Measurements from ENCODE around the gene CD81.

The CD81 gene

DNA sequence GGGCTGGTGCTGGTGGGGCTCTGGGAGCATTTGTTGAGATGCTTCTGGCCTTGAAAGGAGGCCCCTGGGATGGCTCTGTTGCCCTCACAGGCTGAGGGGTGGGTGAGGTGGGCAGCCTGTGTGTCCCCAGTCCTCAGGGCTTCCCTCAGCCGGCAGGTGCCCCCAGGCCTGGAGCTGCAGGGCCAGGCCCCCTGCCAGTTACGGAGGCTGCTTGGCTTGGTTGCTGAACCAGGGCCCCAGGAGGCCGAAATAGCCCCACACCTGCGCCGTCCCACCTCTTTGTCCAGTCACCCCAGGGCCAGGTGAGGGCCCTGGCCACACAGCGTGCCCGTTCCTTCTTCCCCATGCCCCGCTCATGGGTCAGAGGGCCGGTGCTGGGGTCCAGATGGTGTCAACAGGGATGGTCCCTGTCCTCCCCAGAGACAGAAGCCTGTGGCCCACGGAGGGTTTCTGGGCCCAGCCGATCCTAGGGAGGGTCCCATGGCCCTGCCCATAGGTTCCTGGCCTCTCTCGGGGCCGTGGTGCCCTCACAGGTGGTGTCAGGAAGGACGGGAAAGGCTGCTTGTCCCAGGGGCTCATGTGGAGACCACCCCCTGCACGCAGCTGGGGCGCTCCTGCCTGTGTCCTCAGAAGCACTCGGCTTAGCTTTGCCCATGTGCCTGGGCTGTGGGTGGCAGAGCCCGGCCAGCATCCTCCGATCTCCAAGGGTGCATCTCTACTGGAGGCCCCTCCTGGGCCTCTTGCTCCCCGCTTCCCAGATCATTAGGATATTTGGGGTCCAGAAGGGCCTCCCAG is 14.3 kb downstream of the CD81 start:
- DNase-seq = no peak

- DNase-seq = no peak
These were observed 15.3 kb downstream of the CD81 start for GRCh38 chr11:2392241-2392959.

DNA sequence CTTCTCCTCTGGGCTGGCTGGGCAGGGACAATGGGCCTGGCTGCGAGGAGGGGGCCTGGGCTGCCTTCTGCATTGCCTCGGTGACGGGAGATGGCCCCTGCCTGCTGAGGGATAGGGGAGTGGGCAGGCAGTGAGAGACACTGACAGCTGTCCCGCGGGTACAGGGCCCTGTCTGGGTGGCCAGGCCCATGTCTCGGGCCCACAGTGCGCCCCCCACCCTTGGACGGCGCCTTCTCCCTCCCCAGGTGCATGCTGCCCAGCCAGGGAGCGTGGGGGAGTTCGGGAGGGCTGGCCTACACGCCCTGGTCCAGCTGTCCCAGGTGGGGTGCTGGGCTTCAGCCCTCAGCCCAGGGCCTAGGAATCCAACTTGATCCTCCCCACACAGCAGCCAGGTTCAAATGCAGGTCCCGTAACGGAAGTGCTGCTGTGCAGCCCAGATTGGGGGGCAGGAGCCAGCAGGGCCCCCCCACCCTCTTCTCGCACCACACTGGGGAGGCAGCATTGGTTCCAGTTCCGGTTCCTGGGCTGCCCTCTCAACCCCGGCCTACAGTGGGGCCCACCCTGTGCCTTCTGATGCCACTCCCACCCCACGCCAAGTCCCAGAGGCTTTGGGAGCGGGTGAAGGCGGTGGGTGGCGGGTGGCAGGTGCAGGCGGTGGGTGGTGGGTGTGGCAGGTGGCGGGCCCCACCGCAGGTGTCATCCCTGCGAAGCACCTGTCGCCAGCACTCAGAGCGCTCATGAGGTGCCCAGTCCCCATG is 16.2 kb downstream of the CD81 start:
- no peak for DNase-seq

DNA sequence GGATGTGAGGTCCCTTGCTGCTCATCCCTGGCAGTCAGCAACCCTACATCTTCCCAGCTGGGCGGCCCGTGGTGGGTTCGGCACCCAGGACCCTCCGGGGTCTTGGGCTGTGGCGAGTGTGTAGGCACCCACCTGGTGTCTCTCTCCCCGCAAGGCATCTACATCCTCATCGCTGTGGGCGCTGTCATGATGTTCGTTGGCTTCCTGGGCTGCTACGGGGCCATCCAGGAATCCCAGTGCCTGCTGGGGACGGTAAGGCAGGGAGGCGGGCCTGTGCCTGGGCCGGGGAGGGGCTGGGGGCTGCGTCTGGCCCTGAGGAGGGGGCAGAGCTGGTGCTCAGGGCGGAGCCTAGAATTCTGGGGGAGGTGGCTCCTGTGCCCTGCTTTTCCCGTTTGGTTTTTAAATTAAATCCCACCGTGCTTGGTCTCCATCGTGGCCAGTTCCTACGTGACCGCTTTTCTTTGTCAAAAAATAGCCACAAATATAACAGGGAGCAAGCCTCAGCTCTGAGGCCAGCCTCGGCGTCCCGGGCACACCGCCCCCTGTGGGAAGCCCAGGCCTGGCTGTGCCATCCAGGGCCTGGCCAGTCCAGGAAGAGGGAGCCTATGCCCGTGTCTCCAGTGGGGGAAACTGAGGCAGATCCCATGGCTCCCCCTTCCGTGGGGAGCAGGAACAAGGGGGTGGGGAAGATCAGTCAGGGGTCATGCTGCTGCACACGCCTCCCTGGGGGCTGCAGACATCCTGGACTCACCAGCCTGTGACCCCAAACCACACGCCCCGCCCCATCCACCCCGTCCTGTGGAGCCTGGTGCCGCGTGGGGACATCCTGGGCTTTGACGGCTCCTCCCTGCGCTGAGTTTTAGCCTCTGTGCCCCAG is 17.1 kb downstream of the CD81 start:
- no peak for DNase-seq

- DNase-seq = no peak
These were observed 17.7 kb downstream of the CD81 start for GRCh38 chr11:2394818-2395105.

GRCh38 chr11:2395211-2395730 is 18.2 kb downstream of the CD81 start:
- DNase-seq = no peak

- DNase-seq = no peak
These were observed 18.7 kb downstream of the CD81 start for GRCh38 chr11:2395856-2396255.

DNA sequence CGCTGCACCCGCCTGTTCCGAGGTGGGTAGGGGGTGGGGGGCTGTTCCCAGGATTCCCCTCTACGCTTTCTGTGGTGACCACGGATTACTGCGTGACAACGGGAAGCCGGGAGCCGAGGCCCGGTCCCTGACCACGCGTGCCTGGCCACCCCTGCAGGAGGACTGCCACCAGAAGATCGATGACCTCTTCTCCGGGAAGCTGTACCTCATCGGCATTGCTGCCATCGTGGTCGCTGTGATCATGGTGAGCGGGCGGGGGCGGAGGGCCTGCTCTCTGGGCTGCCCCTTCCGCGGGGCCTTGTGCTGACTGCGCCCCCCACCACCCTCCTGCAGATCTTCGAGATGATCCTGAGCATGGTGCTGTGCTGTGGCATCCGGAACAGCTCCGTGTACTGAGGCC is 19.4 kb downstream of the CD81 start:
- no peak for DNase-seq

GRCh38 chr11:2397005-2397404 is 19.9 kb downstream of the CD81 start:
- no peak for DNase-seq

- no peak for DNase-seq
These were observed 21.7 kb downstream of the CD81 start for GRCh38 chr11:2398664-2399355.

GRCh38 chr11:2399488-2400068 is 22.5 kb downstream of the CD81 start:
- peak; percentile 9 for DNase-seq

DNA sequence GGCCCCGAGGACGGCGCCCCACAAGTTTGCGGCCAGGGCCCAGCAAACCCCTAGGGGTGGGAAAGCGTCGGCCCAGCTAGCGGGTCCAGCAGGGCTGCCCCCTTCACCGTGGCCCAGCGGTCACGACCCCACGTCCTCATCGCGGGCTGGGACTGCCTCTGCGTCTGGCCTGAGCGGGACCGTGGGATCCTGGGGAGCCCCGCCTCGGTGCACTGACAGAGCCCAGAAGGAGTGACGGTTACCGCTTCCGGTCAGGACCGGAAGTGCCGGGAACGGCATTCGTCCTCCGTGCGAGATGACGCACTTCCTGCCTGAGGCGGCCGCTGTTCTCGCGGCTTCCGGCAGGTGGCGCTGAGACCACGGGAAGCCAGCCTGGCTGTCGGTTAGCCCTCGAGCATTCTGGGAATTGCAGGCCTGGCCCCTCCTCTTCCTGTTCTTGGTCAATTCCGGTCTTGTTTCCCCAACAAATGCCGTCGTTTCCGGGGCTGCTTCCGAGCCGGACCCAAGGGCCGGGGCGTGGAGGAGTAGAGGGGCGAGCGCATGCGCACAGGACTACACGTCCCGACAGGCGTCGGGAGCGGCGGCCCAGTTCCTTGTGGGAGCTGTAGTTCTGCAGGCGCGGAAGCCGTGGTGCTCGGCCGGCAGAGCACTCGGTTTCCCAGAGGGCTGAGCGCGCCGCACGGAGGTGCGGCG is 23.1 kb downstream of the CD81 start, which contains the start of gene TSSC4:
Gene TSSC4 (plus strand): TSS at position 682 of the 693 bp plus-strand sequence. CDS start 1,884 bp downstream, outside the sequence.
- DNase-seq = peak; percentile 100

GRCh38 chr11:2400762-2401435 is 23.8 kb downstream of the CD81 start:
- DNase-seq = no peak

- DNase-seq = no peak
These were observed 24.4 kb downstream of the CD81 start for GRCh38 chr11:2401436-2401984.

DNA sequence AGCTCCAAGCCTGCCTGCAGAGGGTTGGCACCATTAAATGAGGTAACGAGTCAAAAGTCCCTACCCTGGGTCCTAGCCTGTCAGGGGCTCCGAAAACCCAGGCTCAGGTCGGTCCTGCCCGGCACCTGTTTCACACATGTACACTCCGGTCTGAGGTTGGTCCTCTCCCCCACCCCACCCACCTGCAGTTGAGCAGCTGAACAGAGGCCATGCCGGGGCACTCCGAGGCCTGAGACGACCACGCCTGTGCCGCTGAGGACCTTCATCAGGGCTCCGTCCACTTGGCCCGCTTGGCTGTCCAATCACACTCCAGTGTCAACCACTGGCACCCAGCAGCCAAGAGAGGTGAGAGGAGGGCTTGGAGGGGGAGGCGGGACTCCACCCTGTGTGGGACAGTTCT is 25.0 kb downstream of the CD81 start:
- DNase-seq = no peak

GRCh38 chr11:2402890-2403645 is 26.0 kb downstream of the CD81 start:
- no peak for DNase-seq

DNA sequence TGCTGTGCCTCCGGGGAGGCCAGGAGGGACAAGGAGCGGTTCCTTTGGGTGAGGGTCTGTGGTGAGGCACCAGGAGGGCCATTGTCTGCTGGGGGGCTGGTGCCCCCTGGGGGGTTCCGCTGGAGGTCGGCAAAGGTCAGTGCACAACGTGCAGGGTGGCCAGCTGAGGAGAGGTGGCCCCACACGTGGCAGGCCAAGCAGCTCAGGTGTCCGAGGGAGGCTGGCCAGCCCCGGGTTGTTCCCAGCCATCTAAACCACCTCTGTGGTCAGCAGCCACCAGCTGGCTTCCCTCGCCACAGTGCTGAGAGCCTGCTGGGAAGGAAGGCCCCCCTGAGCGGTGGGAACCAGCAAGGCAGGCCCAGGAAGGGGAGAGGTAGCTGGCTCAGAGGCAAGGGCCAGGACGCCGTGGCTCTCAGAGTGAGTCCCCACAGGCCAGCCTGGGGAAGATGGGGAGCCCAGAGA is 27.7 kb downstream of the CD81 start:
- no peak for DNase-seq

DNA sequence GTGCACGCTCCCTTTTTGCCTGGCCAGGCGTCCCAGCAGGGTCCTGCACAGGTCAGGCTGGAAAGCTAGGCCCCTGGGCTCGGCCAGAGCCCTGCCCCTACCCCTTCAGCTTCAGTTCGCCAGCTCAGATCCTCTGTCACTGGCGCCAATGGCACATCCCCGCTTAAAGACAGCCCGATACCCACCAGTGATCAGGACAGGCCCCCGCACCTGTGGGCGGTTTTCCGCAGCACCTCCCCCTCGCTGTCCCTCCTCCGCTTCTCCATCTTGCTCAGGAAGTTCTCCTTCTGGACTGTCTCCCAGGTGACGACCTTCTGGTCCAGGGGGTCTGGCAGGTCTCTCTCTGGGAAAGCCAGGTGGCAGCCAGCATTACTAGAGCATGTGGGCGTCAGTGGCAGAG is 29.3 kb downstream of the CD81 start:
- DNase-seq = no peak

GRCh38 chr11:2406878-2407410 is 29.8 kb downstream of the CD81 start:
- no peak for DNase-seq
